Lung (tissue), 12 donors: Measurements from ENCODE around the gene LAYN. TPM values are rescaled to one million over a fixed set of nuclear protein-coding genes. Genes with fewer than 3 reads are reported as not detected.
A peak's percentile ranks its signal among the peaks of the same experiment; 100 is the strongest.

Experiments used
- ATAC-seq: fragments of 200-7000 bp; cut with Tn5 transposase; one replicate; pipeline ENCODE4 v1.9.1; 2020; ENCODE audit warnings: moderate number of reproducible peaks; ENCODE audit not compliant: insufficient read depth, low FRiP score
- DNase-seq, 3 donors: peaks; one replicate each; pipeline ENCODE4 v3.0.0-alpha.2; 2013 to 2017
- H3K27ac ChIP-seq, 2 donors: one replicate each; pipeline ENCODE4 v1.5.1; 2013; ENCODE audit warnings: mild to moderate bottlenecking in 2 of 2, moderate library complexity in 2 of 2, control low read depth in 1 of 2, inconsistent platforms in 1 of 2, low read depth in 1 of 2, low read length in 1 of 2
- H3K27me3 ChIP-seq, 3 donors: one replicate each; pipeline ENCODE4 v1.5.1; 2013; ENCODE audit warnings: low read length in 2 of 3; ENCODE audit not compliant: control insufficient read depth in 3 of 3, insufficient read depth in 3 of 3
- H3K36me3 ChIP-seq, 4 donors: one replicate each; pipeline ENCODE4 v1.5.1; 2013; ENCODE audit warnings: low read length in 4 of 4, mild to moderate bottlenecking in 1 of 4, moderate library complexity in 1 of 4; ENCODE audit not compliant: control insufficient read depth in 4 of 4, insufficient read depth in 4 of 4
- H3K4me1 ChIP-seq, 5 donors: one replicate each; pipeline ENCODE4 v1.5.1; 2013; ENCODE audit warnings: low read length in 5 of 5, mild to moderate bottlenecking in 2 of 5, moderate library complexity in 1 of 5; ENCODE audit not compliant: control insufficient read depth in 5 of 5, insufficient read depth in 5 of 5
- H3K4me3 ChIP-seq: one replicate; pipeline ENCODE4 v1.5.1; 2013; ENCODE audit warnings: mild to moderate bottlenecking, control low read depth, moderate library complexity
- H3K9ac ChIP-seq, 2 donors: one replicate each; pipeline ENCODE4 v1.5.1; 2013; ENCODE audit warnings: low read length in 2 of 2, control low read depth in 1 of 2; ENCODE audit not compliant: insufficient read depth in 1 of 2
- H3K9me3 ChIP-seq, 4 donors: one replicate each; pipeline ENCODE4 v1.5.1; 2013; ENCODE audit warnings: low read length in 3 of 4, mild to moderate bottlenecking in 1 of 4, moderate library complexity in 1 of 4; ENCODE audit not compliant: control insufficient read depth in 4 of 4, insufficient read depth in 3 of 4
- WGBS, 2 donors: extraction: QIAGEN DNeasy Blood & Tissue Kit; methylation state at CpG; one replicate each; pipeline ENCODE4 v1.1.7; 2013; 5-methylcytosine and 5-hydroxymethylcytosine counted together
- polyA plus RNA-seq, 2 donors: library from polyadenylated mRNA; stranded (reverse); fragments of 200-250 nt; gene quantifications; one replicate each; pipeline ENCODE4 v1.2.1, GENCODE V29; 2013
- total RNA-seq, 2 donors: library from RNA; depleted of rRNA in 1 of 2; stranded (reverse); fragments of >200 nt in 1 of 2; gene quantifications; one replicate each; pipeline ENCODE4 v1.2.1, GENCODE V29; 2014 to 2021
- TF ChIP-seq, protein P1 (sequence below): IDR thresholded peaks from 2 replicates; pipeline ENCODE4 v1.5.1; 2012; ENCODE audit warnings: mild to moderate bottlenecking; ENCODE audit errors: control extremely low read depth, extremely low read depth
- donor health status: control.
- donor health status: control.
- donor health status: Bipolar disorder and iron deficiency.
- donor health status: healthy.
- donor health status: DM: yes; HTN: yes; CAD: no.

LAYN gene
- total and polyA plus RNA-seq, 4 donors = 6.5 to 13.4 (median 11.3) TPM

- Histone ChIP-seq H3K36me3 (peaks cover 0 to 4% (median 1%) of the 10 kb centered on the region in 4 donors), H3K9me3 (peaks cover 0 to 5% (median 1%) of the 10 kb centered on the region in 4 donors), H3K27ac (peak overlapping the region; percentile 64 to 78), H3K4me3 (peak overlapping the region; percentile 61), H3K9ac (peak overlapping the region; percentile 14 to 31), H3K4me1 (peaks cover 0 to 20% (median 0%) of the 10 kb centered on the region in 5 donors), H3K27me3 (no peaks in the 10 kb centered on the region)
- TF ChIP-seq, protein P1, sequence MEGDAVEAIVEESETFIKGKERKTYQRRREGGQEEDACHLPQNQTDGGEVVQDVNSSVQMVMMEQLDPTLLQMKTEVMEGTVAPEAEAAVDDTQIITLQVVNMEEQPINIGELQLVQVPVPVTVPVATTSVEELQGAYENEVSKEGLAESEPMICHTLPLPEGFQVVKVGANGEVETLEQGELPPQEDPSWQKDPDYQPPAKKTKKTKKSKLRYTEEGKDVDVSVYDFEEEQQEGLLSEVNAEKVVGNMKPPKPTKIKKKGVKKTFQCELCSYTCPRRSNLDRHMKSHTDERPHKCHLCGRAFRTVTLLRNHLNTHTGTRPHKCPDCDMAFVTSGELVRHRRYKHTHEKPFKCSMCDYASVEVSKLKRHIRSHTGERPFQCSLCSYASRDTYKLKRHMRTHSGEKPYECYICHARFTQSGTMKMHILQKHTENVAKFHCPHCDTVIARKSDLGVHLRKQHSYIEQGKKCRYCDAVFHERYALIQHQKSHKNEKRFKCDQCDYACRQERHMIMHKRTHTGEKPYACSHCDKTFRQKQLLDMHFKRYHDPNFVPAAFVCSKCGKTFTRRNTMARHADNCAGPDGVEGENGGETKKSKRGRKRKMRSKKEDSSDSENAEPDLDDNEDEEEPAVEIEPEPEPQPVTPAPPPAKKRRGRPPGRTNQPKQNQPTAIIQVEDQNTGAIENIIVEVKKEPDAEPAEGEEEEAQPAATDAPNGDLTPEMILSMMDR = no peak
- 0 to 2% methylated on average over 19 to 22 of the region's 22 CpGs for WGBS, 2 donors
- peak; percentile 7 for ATAC-seq
- DNase-seq = peak in 2 of 3 donors; percentile 43 to 54
Observed at GRCh38 chr11:111540937-111541253, 375 bp downstream of the LAYN start.

GRCh38 chr11:111541254-111542061, 938 bp downstream of the LAYN start:
- WGBS, 2 donors = 4 to 6% methylated on average over 41 of the region's 41 CpGs
- TF ChIP-seq, protein P1 = no peak
- peak overlapping the region; percentile 64 to 78 for H3K27ac ChIP-seq

DNA sequence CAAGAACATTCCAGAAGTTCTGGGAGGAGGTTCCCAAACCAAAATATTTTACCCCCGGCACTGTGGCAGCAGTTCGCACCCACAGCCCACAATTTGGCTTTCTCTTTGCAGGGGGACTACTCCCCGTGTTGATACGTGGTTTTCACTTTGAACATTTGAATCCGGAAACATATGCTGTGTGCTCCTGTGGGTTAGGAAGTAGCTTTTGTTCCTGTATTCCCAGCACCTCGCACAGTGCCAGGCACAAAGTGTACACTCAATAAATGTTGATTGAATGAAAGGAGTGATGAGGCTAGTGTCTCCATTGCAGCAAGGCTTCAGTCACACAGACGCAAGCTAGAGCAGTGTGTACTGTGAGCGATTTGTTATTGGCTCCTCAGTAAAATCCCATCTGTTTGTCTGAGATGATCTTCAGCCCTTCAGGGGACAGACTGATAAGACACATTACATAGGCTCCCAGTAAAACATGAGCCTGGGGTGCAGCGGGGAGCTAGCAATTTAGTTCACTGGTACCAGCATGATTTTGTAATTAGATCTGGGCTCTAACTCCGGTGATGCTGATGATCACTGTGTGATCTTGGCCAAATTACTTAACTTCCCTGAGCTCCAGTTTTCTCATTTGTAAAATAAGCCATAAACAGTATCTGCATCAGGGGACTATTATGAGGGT, 2.2 kb downstream of the LAYN start:
- Histone ChIP-seq H3K27me3 (no peaks in the 10 kb centered on the region), H3K4me3 (no peak overlapping the region), H3K9me3 (peaks cover 0 to 5% (median 1%) of the 10 kb centered on the region in 4 donors), H3K27ac (no peak overlapping the region), H3K9ac (no peak overlapping the region), H3K36me3 (peaks cover 0 to 8% (median 5%) of the 10 kb centered on the region in 4 donors), H3K4me1 (peaks cover 0 to 20% (median 0%) of the 10 kb centered on the region in 5 donors)
- DNase-seq (no peak), ATAC-seq (no peak)
- TF ChIP-seq, protein P1 = no peak
- 71 to 73% methylated on average over 10 of the region's 10 CpGs for WGBS, 2 donors

More at GRCh38 chr11:111541254-111542061, 938 bp downstream of the LAYN start:
- DNase-seq (peak; percentile 70 to 82 (median 76)), ATAC-seq (peak; percentile 31)
- Histone ChIP-seq H3K27me3 (no peaks in the 10 kb centered on the region), H3K9me3 (peaks cover 0 to 5% (median 1%) of the 10 kb centered on the region in 4 donors), H3K9ac (peak overlapping the region; percentile 14 to 31), H3K36me3 (peaks cover 0 to 7% (median 3%) of the 10 kb centered on the region in 4 donors), H3K4me1 (peaks cover 0 to 20% (median 0%) of the 10 kb centered on the region in 5 donors), H3K4me3 (peak overlapping the region; percentile 61)
